GM13977 (cell line): ENCODE data around the gene SLC24A3.

Experiments used
- DNase-seq: peaks from one replicate; pipeline ENCODE4 v3.0.0; 2012; ENCODE audit warnings: low spot score
- in situ Hi-C: fragments of 300-500 bp; cut with MboI; formaldehyde crosslinking; loops from one replicate; pipeline ENCODE4 v1.12.0; 2022; ENCODE audit warnings: low sequenced_read_pairs, low pct_unique_long_range_greater_than_20kb, mixed read lengths, inconsistent platforms; ENCODE audit not compliant: unreplicated experiment
- TF ChIP-seq, protein P1 (sequence below): IDR thresholded peaks from 2 replicates; pipeline ENCODE4 v1.5.1; 2012; ENCODE audit warnings: mild to moderate bottlenecking, control low read depth; ENCODE audit not compliant: insufficient read depth; ENCODE audit errors: extremely low read depth, missing control alignments

The SLC24A3 gene

DNA sequence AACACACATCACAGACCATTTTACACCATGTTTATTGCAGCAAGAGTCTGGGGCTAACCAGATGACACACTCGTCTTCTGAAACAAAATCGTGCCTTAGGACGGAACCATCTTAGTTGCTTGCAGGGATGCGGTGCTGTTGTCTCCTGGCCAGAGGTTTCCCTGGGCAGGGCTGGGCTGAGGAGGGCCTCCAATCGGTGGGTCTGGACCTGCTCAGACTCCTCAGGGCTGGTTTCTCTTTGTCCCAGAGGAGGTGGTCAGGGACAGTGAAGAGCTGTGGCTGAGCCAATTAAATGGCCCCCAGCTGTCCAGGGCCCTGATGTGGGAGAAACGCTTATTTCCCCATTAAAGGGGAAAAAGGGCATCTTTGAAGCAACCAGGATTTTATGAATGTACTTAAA, 117.6 kb downstream of the SLC24A3 start:
- no peak for DNase-seq
- TF ChIP-seq, protein P1, sequence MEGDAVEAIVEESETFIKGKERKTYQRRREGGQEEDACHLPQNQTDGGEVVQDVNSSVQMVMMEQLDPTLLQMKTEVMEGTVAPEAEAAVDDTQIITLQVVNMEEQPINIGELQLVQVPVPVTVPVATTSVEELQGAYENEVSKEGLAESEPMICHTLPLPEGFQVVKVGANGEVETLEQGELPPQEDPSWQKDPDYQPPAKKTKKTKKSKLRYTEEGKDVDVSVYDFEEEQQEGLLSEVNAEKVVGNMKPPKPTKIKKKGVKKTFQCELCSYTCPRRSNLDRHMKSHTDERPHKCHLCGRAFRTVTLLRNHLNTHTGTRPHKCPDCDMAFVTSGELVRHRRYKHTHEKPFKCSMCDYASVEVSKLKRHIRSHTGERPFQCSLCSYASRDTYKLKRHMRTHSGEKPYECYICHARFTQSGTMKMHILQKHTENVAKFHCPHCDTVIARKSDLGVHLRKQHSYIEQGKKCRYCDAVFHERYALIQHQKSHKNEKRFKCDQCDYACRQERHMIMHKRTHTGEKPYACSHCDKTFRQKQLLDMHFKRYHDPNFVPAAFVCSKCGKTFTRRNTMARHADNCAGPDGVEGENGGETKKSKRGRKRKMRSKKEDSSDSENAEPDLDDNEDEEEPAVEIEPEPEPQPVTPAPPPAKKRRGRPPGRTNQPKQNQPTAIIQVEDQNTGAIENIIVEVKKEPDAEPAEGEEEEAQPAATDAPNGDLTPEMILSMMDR, result no peak
- in situ Hi-C loops, result no loop called here

DNA sequence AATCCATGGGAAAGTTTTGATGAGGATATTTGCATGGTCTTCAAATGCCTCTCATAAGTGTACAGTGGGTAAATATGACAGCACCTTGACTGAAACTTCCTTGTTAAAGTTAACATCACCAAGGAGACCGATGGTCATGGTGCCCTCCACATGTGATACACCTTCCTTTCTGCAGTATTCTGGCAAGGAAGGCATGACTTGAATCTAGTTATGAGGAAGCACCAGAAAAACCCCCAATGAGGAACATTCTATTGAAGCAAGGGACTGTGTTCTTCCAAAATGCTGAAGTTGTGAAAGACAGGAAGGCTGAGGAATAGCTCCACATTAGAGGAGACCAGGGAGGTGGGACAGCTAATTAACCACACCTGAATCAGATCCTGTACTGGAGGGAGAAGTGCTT, 118.3 kb downstream of the SLC24A3 start:
- DNase-seq, result no peak
- in situ Hi-C loops, result no loop called here
- TF ChIP-seq, protein P1, result no peak

DNA sequence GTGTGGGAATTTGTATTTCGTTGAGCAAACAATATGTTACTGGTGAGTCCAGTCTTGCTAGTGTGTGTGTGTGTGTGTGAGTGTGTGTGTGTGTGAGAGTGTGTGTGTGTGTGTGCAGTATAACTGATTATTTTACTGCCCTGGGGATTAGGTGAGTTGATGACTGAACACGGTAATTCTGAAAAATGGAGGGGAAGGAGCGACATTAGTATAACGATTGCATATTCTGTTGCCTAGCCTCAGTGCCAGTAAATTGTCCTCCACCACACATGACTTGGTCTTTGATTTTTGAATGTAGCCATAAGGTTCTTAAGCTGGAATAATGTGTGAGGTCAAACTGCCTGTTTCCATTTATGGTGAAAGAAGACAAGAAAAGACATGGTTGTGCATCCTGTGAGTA, 121.1 kb downstream of the SLC24A3 start:
- TF ChIP-seq, protein P1, result no peak
- DNase-seq, result no peak
- in situ Hi-C loops, result no loop called here

DNA sequence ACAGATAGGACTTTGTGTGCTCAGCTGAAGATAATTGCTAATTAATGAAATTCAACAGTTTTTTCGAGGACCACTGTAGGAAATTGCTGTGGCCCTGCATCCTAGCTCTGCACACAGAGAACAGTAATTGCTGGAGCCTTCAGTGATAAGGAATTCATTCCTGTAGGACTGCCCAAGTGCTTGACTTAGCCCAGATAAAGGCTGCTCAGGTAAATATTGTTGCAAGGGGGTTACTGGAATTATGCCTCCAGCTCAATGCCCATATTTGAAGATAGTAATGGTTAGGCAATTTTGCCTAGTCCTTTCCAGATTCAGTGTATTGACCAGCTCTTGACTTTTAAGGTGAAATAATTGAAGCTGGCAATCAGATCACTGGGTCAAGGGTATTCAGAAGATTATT, 122.9 kb downstream of the SLC24A3 start:
- TF ChIP-seq, protein P1, result no peak
- in situ Hi-C loops, result no loop called here
- no peak for DNase-seq

DNA sequence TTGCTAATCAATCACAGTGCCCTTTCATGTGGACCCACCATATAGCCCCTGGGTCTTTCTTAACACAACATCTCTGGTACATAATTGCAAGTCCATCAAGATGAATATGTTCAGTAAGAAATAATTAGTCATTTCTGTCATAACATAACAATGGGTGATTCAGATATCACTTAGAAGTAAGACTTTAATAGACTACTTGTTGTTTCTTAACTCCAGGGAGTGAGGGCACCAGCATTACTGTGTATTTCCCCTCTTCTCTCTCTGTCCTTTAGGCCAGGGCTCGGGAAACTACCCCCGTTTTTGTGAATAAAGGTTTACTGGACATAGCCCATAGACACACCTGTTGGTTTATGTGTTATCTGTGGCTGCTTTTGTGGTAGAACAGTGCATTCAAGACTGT, 123.5 kb downstream of the SLC24A3 start:
- TF ChIP-seq, protein P1, result no peak
- no peak for DNase-seq
- in situ Hi-C loops, result no loop called here

DNA sequence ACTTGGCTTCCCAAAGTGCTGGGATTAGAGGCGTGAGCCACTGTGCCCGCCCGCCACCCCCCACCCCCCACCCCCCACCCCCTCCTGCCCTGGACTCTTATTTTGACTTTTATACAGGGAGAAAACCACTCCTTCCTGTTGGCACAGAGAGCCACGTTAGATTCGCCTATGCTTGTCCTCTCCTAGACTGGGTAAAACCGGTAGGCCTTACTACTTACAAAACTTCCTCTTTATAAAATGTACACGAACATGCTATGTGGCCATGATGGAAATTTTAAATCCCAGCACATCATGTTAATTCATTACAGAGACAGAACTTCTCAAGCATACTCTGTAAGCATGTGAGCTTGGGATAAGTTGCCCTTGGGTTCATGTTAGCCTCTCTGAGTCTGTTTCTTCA, 124.2 kb downstream of the SLC24A3 start:
- no peak for DNase-seq
- in situ Hi-C loops, result no loop called here
- TF ChIP-seq, protein P1, result no peak

DNA sequence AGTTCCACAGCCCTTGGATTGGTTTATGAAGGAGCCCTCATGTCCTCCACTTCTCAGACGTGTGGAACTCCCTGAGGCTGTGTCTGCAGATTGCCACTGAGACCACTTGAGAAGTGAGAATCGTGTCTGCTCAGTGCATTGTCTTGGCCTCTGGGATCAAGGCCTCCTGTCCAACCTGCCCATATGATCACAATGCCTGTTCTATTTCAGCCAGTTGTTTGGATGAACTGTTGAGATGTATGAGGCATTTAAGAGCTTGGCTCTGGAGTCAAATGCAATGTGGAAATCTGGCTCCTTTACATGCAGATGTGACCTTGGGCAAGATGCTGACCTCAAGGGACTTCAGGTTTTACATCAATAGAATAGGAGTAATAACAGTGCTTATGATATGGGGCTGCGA, 125.9 kb downstream of the SLC24A3 start:
- no peak for DNase-seq
- TF ChIP-seq, protein P1, result no peak
- in situ Hi-C loops, result no loop called here
